KMS-11 (cell line): ENCODE results near the gene OGA.

Experiments used
- H2AFZ ChIP-seq: fragments of 200-600 bp; sonication (generic); 2 replicates; pipeline ENCODE4 v1.6.1; 2016; ENCODE audit warnings: antibody characterized with exemption, mixed run types, low read depth
- H3K27ac ChIP-seq: fragments of 200-600 bp; sonication (generic); 2 replicates; pipeline ENCODE4 v1.6.1; 2016; ENCODE audit warnings: mild to moderate bottlenecking, mixed run types
- H3K27me3 ChIP-seq: fragments of 200-600 bp; sonication (generic); 2 replicates; pipeline ENCODE4 v1.6.1; 2017; ENCODE audit warnings: mild to moderate bottlenecking, low read depth, mixed run types, moderate library complexity; ENCODE audit not compliant: insufficient read depth
- H3K36me3 ChIP-seq: fragments of 200-600 bp; sonication (generic); 2 replicates; pipeline ENCODE4 v1.6.1; 2017; ENCODE audit warnings: mild to moderate bottlenecking, mixed run types; ENCODE audit not compliant: insufficient read depth
- H3K4me1 ChIP-seq: fragments of 200-600 bp; sonication (generic); 2 replicates; pipeline ENCODE4 v1.6.1; 2016; ENCODE audit warnings: mild to moderate bottlenecking, low read depth, mixed run types; ENCODE audit not compliant: poor library complexity, severe bottlenecking
- H3K4me2 ChIP-seq: fragments of 200-600 bp; sonication (generic); 2 replicates; pipeline ENCODE4 v1.7.0; 2016; ENCODE audit warnings: mild to moderate bottlenecking, mixed run types
- H3K4me3 ChIP-seq: fragments of 200-600 bp; sonication (generic); IDR thresholded peaks from 2 replicates; pipeline ENCODE4 v1.6.1; 2017; ENCODE audit warnings: low read depth, low read length, mixed read lengths; ENCODE audit not compliant: insufficient read depth
- H3K79me2 ChIP-seq: fragments of 200-600 bp; sonication (generic); 2 replicates; pipeline ENCODE4 v1.6.1; 2016; ENCODE audit warnings: low read depth, mixed run types; ENCODE audit not compliant: insufficient read depth
- H3K9ac ChIP-seq: fragments of 200-600 bp; sonication (generic); 2 replicates; pipeline ENCODE4 v1.6.1; 2016; ENCODE audit warnings: mild to moderate bottlenecking, mixed run types
- H4K20me1 ChIP-seq: fragments of 200-600 bp; sonication (generic); 2 replicates; pipeline ENCODE4 v1.6.1; 2016; ENCODE audit warnings: mild to moderate bottlenecking, mixed run types; ENCODE audit not compliant: insufficient read depth
- TF ChIP-seq, protein P1 (sequence below): fragments of 200-600 bp; sonication (generic); conservative IDR thresholded peaks from 2 replicates; pipeline ENCODE4 v1.6.1; 2017; ENCODE audit warnings: low read depth, mild to moderate bottlenecking, antibody characterized with exemption, low read length, moderate library complexity, mixed read lengths

The OGA gene

DNA sequence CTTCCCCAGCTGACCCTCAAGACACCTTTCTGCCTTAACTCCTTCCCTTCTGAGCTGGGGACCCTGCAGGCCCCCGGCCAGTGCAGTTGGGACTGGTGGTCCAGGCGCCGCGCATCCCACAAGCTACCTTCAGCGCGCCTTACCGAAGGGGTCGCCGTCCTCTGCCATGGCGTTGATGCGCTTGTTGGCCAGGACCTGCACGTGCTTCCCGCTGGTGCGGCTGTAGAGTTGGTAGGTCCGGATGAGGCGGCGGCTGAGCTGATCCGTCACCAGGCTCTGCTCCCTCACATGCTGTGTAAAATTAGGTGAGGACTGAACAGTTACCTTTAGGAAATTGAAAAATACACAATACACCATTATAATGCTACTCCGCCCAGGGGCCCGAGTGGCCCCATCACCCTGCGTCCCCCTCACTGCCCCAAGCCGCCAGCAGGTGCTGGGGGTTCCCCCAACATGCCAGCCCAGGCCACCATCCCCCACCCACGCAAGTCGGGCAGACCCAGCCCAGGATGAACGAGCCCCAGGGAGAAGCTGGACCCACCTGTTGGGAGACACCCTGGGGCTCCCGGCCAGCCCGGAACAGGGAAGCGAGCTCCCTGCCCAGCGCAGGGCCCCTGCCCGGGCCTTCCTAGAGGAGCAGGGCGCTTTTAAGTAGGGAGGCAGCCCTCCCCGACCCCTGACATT is 43.5 kb downstream of the OGA start:
- H3K4me1 ChIP-seq = no peaks in the 10 kb centered on the region
- H3K4me3 ChIP-seq = no peak overlapping the region
- H3K36me3 ChIP-seq = no peaks in the 10 kb centered on the region
- H4K20me1 ChIP-seq = no peaks in the 10 kb centered on the region
- H3K27me3 ChIP-seq = peaks cover 22% of the 10 kb centered on the region
- TF ChIP-seq, protein P1, sequence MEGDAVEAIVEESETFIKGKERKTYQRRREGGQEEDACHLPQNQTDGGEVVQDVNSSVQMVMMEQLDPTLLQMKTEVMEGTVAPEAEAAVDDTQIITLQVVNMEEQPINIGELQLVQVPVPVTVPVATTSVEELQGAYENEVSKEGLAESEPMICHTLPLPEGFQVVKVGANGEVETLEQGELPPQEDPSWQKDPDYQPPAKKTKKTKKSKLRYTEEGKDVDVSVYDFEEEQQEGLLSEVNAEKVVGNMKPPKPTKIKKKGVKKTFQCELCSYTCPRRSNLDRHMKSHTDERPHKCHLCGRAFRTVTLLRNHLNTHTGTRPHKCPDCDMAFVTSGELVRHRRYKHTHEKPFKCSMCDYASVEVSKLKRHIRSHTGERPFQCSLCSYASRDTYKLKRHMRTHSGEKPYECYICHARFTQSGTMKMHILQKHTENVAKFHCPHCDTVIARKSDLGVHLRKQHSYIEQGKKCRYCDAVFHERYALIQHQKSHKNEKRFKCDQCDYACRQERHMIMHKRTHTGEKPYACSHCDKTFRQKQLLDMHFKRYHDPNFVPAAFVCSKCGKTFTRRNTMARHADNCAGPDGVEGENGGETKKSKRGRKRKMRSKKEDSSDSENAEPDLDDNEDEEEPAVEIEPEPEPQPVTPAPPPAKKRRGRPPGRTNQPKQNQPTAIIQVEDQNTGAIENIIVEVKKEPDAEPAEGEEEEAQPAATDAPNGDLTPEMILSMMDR = no peak
- no peak overlapping the region for H2AFZ ChIP-seq
- H3K79me2 ChIP-seq = no peaks in the 10 kb centered on the region
- no peak overlapping the region for H3K27ac ChIP-seq
- no peak overlapping the region for H3K4me2 ChIP-seq
- no peak overlapping the region for H3K9ac ChIP-seq

DNA sequence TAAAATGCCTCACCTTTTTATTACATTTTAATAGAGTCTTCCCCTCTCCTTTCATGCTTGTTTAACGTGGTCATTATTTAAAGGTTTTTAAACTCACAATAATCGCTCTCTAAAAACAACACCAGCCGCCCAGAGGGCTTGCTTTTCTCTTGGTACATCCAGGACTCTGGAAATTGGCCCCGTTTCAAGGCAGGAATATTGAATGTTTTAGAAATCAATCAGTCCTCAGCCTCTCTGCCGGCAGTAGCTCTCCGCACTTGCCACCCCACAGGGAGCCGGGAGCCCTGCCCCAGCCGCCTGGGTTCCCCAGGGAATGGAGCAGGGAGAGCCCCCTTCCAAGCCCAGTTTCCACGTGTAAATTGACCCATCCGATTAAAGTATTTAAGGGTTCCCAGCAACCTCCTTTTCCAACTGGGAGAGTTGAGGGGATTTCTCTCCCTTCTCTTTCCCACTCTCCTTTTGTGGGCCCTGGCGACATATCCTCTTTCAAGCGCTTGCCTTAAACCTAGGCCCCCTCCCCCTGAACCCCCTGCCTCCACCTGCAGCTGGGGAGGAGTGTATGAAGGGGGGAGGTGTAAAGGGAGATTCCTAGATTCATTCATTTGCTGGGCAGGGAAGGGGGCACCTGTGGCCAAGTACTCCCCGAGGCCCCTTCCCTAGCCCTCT is 44.2 kb downstream of the OGA start:
- Histone ChIP-seq H3K27me3 (peaks cover 22% of the 10 kb centered on the region), H3K4me1 (no peaks in the 10 kb centered on the region)

GRCh38 chr10:101772895-101773761 is 45.1 kb downstream of the OGA start:
- Histone ChIP-seq H2AFZ (no peak overlapping the region), H3K4me2 (no peak overlapping the region), H3K79me2 (no peaks in the 10 kb centered on the region), H3K27me3 (peaks cover 22% of the 10 kb centered on the region), H3K4me1 (no peaks in the 10 kb centered on the region), H3K4me3 (no peak overlapping the region), H3K27ac (no peak overlapping the region), H4K20me1 (no peaks in the 10 kb centered on the region), H3K9ac (no peak overlapping the region), H3K36me3 (no peaks in the 10 kb centered on the region)
- TF ChIP-seq, protein P1 = no peak

More for the DNA sequence above, 44.2 kb downstream of the OGA start:
- Histone ChIP-seq H3K9ac (no peak overlapping the region), H4K20me1 (no peaks in the 10 kb centered on the region), H3K27ac (no peak overlapping the region), H3K36me3 (no peaks in the 10 kb centered on the region), H2AFZ (no peak overlapping the region), H3K4me3 (no peak overlapping the region), H3K4me2 (no peak overlapping the region), H3K79me2 (no peaks in the 10 kb centered on the region)
- TF ChIP-seq, protein P1 = no peak

GRCh38 chr10:101772017-101772894 is 46.0 kb downstream of the OGA start:
- no peak overlapping the region for H3K4me2 ChIP-seq
- no peak overlapping the region for H2AFZ ChIP-seq
- H4K20me1 ChIP-seq = no peaks in the 10 kb centered on the region
- H3K27ac ChIP-seq = no peak overlapping the region
- H3K4me3 ChIP-seq = no peak overlapping the region
- H3K27me3 ChIP-seq = peaks cover 22% of the 10 kb centered on the region
- H3K36me3 ChIP-seq = no peaks in the 10 kb centered on the region
- H3K79me2 ChIP-seq = no peaks in the 10 kb centered on the region
- TF ChIP-seq, protein P1 = no peak
- no peaks in the 10 kb centered on the region for H3K4me1 ChIP-seq
- H3K9ac ChIP-seq = no peak overlapping the region
